ENCODE data around the gene ATG9B. TPM values are rescaled to one million over a fixed set of nuclear protein-coding genes. Genes with fewer than 3 reads are reported as not detected.

ATG9B gene
- total RNA-seq, 6 experiments from 2014 or later: 0.11 to 0.94 (median 0.18) TPM

- no peaks in the 10 kb centered on the region for H3K9me3 Mint-ChIP-seq
- no peak overlapping the region for H3K4me3 Mint-ChIP-seq
- H3K4me1 Mint-ChIP-seq (ENCODE audit: low read depth): no peaks in the 10 kb centered on the region; the same call in 1 of the 2 replicates
- DNase-seq: no peak
- no peak overlapping the region for H3K27ac Mint-ChIP-seq
- no peak for TF ChIP-seq CTCF (IDR thresholded peaks at IDR 0.05)
- H3K36me3 Mint-ChIP-seq (ENCODE audit: low read depth): no peaks in the 10 kb centered on the region
- peaks cover 57% of the 10 kb centered on the region for H3K27me3 Mint-ChIP-seq (ENCODE audit: insufficient read depth)
Measured at GRCh38 chr7:150972023-150972468, 52.2 kb downstream of the ATG9B start.

GRCh38 chr7:150971242-150972022 is 52.9 kb downstream of the ATG9B start:
- peaks cover 52% of the 10 kb centered on the region for H3K27me3 Mint-ChIP-seq (ENCODE audit: insufficient read depth)
- no peaks in the 10 kb centered on the region for H3K4me1 Mint-ChIP-seq (ENCODE audit: low read depth)
- H3K9me3 Mint-ChIP-seq: no peaks in the 10 kb centered on the region
- DNase-seq: no peak
- H3K27ac Mint-ChIP-seq: no peak overlapping the region
- H3K36me3 Mint-ChIP-seq (ENCODE audit: low read depth): no peaks in the 10 kb centered on the region
- TF ChIP-seq CTCF (IDR thresholded peaks at IDR 0.05): no peak
- H3K4me3 Mint-ChIP-seq: no peak overlapping the region

GRCh38 chr7:150970424-150970823 is 53.9 kb downstream of the ATG9B start:
- Mint-ChIP-seq H3K4me3 (no peak overlapping the region), H3K9me3 (no peaks in the 10 kb centered on the region), H3K4me1 (ENCODE audit: low read depth) (no peaks in the 10 kb centered on the region), H3K27ac (no peak overlapping the region), H3K27me3 (ENCODE audit: insufficient read depth) (peaks cover 55% of the 10 kb centered on the region), H3K36me3 (ENCODE audit: low read depth) (no peaks in the 10 kb centered on the region)
- no peak for DNase-seq
- TF ChIP-seq CTCF (IDR thresholded peaks at IDR 0.05): no peak

GRCh38 chr7:150969475-150969874 is 54.8 kb downstream of the ATG9B start:
- TF ChIP-seq CTCF (IDR thresholded peaks at IDR 0.05): no peak
- Mint-ChIP-seq H3K27ac (no peak overlapping the region), H3K4me3 (no peak overlapping the region), H3K27me3 (ENCODE audit: insufficient read depth) (peaks cover 55% of the 10 kb centered on the region), H3K36me3 (ENCODE audit: low read depth) (no peaks in the 10 kb centered on the region), H3K4me1 (ENCODE audit: low read depth) (no peaks in the 10 kb centered on the region), H3K9me3 (no peaks in the 10 kb centered on the region)
- no peak for DNase-seq

GRCh38 chr7:150968734-150969372 is 55.4 kb downstream of the ATG9B start:
- no peak for DNase-seq
- H3K27ac Mint-ChIP-seq: no peak overlapping the region
- H3K4me1 Mint-ChIP-seq (ENCODE audit: low read depth): no peaks in the 10 kb centered on the region
- H3K36me3 Mint-ChIP-seq (ENCODE audit: low read depth): no peaks in the 10 kb centered on the region
- H3K4me3 Mint-ChIP-seq: no peak overlapping the region
- TF ChIP-seq CTCF (IDR thresholded peaks at IDR 0.05): no peak
- H3K9me3 Mint-ChIP-seq: no peaks in the 10 kb centered on the region
- H3K27me3 Mint-ChIP-seq (ENCODE audit: insufficient read depth): peaks cover 54% of the 10 kb centered on the region
